GM18517 (cell line): Measurements from ENCODE around the gene POU6F2.
"Not testable (repeated sequence)": the region's sequence is repeated elsewhere in the genome, so short reads cannot be mapped to it uniquely, and the experiment has no call there.

Experiments
- ATAC-seq: cut with Tn5 transposase; IDR thresholded peaks from one replicate; pipeline ENCODE4 v1.9.1; 2021; ENCODE audit warnings: mild to moderate bottlenecking, moderate library complexity; ENCODE audit not compliant: unreplicated experiment

Gene POU6F2

GRCh38 chr7:39295796-39296195 lies 318.1 kb downstream of the POU6F2 start:
- no peak for ATAC-seq

GRCh38 chr7:39299695-39300094 lies 322.0 kb downstream of the POU6F2 start:
- no peak for ATAC-seq

- no peak for ATAC-seq
These were observed 322.6 kb downstream of the POU6F2 start for GRCh38 chr7:39300276-39300675.

- no peak for ATAC-seq
These were observed 323.8 kb downstream of the POU6F2 start for GRCh38 chr7:39301543-39301942.

- no peak for ATAC-seq
These were observed 326.5 kb downstream of the POU6F2 start for GRCh38 chr7:39304178-39304577.

GRCh38 chr7:39304668-39305405 lies 327.1 kb downstream of the POU6F2 start:
- no peak for ATAC-seq

- no peak for ATAC-seq
These were observed 328.4 kb downstream of the POU6F2 start for GRCh38 chr7:39306016-39306570.

- ATAC-seq = no peak
These were observed 333.0 kb downstream of the POU6F2 start for GRCh38 chr7:39310699-39311098.

GRCh38 chr7:39312254-39312989 lies 334.7 kb downstream of the POU6F2 start:
- ATAC-seq = no peak

- no peak for ATAC-seq
These were observed 335.7 kb downstream of the POU6F2 start for GRCh38 chr7:39313376-39313775.

GRCh38 chr7:39313974-39314373 lies 336.3 kb downstream of the POU6F2 start:
- ATAC-seq = no peak

GRCh38 chr7:39317107-39317506 lies 339.4 kb downstream of the POU6F2 start:
- no peak for ATAC-seq

GRCh38 chr7:39317896-39318295 lies 340.2 kb downstream of the POU6F2 start:
- ATAC-seq = no peak

GRCh38 chr7:39321245-39321644 lies 343.5 kb downstream of the POU6F2 start:
- ATAC-seq = no peak

- no peak for ATAC-seq
These were observed 344.3 kb downstream of the POU6F2 start for GRCh38 chr7:39321909-39322498.

- no peak for ATAC-seq
These were observed 346.5 kb downstream of the POU6F2 start for GRCh38 chr7:39324139-39324760.

- not testable (repeated sequence) for ATAC-seq
These were observed 353.9 kb downstream of the POU6F2 start for GRCh38 chr7:39331607-39332006.

GRCh38 chr7:39332142-39332541 lies 354.4 kb downstream of the POU6F2 start:
- ATAC-seq = no peak

- ATAC-seq = no peak
These were observed 356.0 kb downstream of the POU6F2 start for GRCh38 chr7:39333701-39334100.

- no peak for ATAC-seq
These were observed 358.7 kb downstream of the POU6F2 start for GRCh38 chr7:39336442-39336841.

- no peak for ATAC-seq
These were observed 361.0 kb downstream of the POU6F2 start for GRCh38 chr7:39338716-39339115.
